ENCODE measurements around the gene KCNJ3.

Gene KCNJ3

GRCh38 chr2:154698296-154698720, at the start of gene KCNJ3:
TSS of gene KCNJ3 (plus strand) at chr2:154698695. CDS start at chr2:154698776, 81 bp downstream.
- DNase-seq: no peak

DNA sequence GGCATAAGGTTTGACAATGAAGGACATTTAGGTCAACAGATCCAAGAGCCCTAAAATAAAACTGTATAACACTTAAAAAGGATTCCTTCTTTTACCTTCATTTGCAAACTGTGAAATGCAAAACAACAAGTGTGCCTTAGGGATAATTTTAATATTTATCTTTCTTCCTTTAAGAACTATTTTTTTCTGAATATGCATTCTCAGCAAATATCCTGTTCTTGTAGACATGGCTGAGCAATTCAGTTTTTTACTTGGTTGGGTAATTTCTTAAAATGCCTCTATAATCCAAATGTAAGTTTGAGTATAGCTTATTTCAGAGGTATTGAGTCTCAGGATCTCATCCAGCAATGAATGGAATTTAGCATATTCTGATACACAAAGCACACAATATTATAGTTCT, 43.0 kb upstream of the KCNJ3 start:
- DNase-seq: no peak

DNA sequence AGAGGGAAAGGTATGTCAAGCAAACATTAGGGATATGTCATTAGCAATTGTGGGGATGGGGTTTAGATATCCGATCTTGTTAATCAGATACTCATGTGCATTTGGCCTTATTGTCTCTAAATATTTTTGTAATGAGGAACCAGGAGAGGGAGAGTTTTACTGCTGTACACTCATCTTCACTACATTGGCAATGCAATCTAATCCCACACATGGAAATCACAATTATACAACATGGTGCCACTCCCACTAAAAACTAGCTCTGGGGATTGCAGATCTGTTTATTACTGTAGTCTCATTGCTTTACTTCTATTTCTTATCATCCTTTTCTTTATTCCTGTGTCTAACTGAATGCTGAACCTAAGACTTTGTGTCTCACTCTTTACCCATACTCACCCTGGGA, 39.6 kb upstream of the KCNJ3 start:
- DNase-seq: no peak

DNA sequence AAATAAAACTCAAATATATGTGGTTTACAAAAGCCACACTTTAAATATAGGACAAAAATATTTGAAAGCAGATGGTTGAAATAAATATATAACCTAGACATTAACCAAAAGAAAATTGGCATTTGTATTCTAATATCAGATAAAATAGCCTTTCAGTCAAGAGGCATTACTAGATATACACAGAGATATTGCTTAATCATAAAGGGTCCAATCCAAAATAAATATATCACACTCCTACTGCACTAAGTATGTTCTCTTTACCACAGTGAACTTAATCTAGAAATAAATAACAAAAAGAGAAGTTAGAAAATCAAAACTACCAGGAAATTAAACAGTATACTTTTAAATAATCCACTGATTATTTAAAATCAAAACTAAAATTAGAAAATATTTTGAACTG, 34.2 kb upstream of the KCNJ3 start:
- DNase-seq: no peak

DNA sequence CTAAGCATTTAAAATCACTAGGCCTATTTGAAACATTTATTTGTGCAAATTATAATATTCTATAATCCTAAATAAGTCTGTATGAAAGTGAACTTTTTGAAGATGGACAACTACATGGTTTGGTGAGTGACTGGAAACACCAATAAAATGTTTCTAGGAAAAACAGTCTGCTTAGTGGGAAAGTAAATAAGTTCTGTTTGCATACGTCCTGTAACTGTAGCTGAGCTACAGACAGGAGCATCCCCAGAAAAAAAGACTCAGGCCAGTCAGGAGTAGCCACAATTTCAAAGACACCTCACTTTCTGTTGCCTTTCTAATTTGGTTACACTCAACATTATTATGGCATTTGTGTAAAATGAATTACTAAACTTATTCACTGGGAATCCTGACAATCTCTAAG, 28.4 kb upstream of the KCNJ3 start:
- no peak for DNase-seq

DNA sequence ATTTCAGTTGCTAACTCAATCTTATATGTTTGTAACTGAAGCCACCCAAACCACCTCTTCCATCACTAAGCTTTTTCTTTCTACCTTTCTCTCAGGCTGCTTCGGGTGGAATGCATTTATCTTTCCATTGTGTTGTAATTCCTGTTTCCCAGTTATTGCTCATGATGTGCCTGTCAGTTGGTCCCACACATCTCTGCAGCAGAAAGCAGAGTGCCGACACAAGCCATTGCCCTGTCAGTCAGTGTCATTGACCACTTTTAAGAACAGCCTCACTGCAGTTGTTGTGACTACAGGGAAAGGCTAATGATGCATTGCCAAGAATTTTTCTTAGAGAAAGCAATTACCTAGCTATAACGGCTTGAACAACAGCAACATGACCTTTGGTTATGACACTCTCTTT, 24.8 kb upstream of the KCNJ3 start:
- no peak for DNase-seq

DNA sequence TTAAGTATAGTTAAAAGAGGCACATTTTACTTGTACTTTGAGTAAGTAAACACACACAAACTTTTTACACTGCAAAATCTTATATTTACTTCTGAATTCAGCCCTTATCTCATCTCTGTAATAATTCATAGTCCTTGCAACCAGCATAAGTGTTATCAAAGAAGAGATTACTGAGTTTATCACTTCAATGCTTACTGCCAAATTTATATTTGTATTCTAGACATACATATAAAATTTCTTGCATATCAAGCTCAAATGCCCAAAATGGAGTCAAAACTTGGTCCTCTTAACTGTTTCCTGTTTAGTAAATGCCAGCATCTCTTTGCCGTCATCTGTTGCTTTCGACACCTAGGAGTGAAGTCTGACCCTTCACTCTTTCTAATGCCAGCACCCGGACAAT, 21.1 kb upstream of the KCNJ3 start:
- no peak for DNase-seq

- DNase-seq: no peak
These were observed 16.8 kb upstream of the KCNJ3 start for GRCh38 chr2:154681741-154682140.

GRCh38 chr2:154686162-154686561, 12.3 kb upstream of the KCNJ3 start:
- no peak for DNase-seq

DNA sequence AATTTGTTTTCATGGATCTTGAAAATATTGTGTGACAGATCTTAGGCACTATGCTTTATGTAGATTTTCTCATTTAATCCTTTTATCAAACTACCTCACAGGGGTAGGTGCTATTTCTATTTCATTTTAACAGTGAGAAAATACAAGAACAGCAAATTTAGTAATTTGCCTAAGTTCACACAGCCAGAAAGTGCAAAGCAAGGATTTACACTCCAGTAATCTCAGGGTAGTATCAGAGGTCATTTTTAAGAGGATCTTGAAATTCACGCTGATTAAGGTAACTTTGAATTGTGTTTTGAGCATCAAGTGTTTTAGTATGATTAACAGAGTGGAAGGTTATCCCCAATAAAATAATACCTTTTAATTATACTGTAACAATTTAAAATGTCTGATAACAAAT, 10.1 kb upstream of the KCNJ3 start:
- no peak for DNase-seq

- no peak for DNase-seq
These were observed 9.3 kb upstream of the KCNJ3 start for GRCh38 chr2:154689158-154689557.

DNA sequence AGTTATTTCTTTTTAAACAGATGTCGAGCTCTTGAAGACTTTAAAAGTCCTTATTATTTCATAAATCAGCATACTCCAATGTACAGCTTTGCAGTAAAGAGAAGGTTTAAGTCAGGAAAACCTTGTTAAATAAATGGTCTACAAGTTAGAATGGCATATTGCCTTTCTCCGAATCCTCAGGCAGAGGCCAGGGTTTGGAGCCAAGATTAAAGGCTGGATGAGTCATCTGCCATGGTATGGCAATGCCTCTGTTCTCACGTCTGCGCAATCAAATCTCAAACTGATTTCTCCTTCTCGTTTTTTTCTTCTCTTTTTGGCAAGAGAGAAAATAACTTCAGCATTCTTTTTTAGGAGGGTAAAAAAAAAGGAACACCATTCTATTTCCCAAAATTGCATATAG, 5.6 kb upstream of the KCNJ3 start:
- peak; percentile 72 for DNase-seq

- peak; percentile 26 for DNase-seq
These were observed 4.7 kb upstream of the KCNJ3 start for GRCh38 chr2:154693741-154694340.

- no peak for DNase-seq
These were observed 3.6 kb upstream of the KCNJ3 start for GRCh38 chr2:154694881-154695280.

- no peak for DNase-seq
These were observed 2.1 kb upstream of the KCNJ3 start for GRCh38 chr2:154696369-154696768.

GRCh38 chr2:154696810-154697417, 1.6 kb upstream of the KCNJ3 start:
- DNase-seq: no peak

DNA sequence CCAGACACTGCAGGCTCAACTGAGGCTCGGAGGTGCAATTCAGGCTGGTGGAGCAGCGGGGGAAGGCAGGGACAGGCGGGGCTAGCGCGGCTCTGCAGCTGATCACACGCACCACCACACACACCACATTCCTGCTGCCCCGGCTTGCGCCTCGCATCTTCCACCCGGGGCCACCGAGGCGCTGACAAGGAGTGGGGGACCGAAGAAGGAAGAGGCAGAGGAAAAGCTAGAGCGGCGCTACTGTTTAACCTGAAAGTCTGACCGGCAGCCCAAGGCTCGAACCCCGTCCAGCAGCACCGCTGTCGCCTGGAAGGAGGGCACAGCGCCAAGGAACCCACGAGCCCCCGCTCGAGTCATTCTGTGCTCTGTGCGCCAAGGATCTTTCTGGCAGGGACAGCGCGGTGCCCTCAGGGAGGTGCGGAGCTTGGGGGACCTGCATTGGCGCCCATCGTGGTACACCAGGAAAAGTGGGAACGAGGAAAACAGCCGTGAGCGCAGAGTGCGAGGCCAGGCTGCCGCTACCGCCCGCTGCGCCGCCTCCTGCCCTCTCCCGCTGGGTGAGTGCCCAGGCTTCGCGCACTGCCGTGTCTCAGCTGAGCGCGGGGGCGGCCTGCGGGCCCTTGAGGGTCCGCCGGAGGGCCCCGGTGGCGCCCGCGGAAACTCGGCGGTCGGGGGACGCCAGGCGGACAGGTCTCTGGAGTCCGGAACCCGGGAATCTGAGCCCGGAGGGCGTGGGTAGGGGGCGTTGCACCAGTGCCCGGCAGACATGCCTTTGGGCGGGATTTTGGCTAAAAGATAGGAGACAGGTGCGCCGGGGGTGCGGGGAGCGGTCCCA, 860 bp upstream of the KCNJ3 start:
- no peak for DNase-seq

DNA sequence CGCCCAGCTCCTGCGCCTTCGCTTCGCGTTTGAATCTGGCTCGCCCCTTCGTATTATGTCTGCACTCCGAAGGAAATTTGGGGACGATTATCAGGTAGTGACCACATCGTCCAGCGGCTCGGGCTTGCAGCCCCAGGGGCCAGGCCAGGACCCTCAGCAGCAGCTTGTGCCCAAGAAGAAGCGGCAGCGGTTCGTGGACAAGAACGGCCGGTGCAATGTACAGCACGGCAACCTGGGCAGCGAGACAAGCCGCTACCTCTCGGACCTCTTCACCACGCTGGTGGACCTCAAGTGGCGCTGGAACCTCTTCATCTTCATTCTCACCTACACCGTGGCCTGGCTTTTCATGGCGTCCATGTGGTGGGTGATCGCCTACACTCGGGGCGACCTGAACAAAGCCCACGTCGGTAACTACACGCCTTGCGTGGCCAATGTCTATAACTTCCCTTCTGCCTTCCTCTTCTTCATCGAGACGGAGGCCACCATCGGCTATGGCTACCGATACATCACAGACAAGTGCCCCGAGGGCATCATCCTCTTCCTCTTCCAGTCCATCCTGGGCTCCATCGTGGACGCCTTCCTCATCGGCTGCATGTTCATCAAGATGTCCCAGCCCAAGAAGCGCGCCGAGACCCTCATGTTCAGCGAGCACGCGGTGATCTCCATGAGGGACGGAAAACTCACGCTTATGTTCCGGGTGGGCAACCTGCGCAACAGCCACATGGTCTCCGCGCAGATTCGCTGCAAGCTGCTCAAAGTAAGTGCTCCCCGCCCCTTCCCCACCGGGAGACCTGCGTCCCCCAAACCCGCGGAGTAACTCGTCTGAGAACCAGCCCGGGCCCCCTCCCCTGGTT, 453 bp downstream of the KCNJ3 start:
- DNase-seq: no peak

GRCh38 chr2:154699575-154699930, 1.1 kb downstream of the KCNJ3 start:
- DNase-seq: no peak

DNA sequence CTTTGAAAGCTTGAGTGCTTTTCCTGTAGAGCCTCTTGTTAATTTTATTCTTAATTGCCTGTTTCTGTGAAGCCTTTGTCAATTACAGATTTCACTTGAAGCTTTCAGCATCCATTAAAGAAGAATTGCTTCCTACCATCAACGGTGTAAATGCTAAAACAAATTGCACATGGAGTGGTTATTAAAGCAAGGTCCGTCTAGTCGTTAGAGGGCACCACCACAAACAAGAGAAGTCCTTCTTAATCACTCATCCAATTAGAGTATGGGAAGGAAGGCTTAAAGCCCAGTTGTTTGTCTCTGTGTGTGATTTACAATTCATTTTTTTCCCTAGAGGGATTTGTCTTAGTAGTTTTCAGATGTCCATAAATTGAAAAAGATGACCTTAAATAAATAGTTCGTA, 1.6 kb downstream of the KCNJ3 start:
- no peak for DNase-seq

DNA sequence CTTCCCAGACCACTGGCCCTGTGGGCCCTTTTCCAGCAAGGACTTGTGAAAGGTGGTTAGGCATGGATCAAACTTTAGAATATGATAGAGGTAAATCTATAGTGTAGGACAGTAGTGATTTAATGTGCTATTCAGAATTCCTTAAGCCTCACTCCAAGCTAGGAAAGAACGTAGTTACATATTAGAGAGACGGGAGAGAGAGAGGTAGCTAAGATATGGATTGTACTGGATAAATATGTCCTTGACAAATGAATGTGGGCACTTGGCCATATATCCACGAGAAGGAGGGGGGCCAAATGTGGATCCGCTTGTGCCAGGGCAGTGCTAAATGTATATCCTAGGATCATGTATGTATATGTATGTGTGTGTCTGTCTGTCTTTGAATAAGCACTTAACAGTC, 6.5 kb downstream of the KCNJ3 start:
- no peak for DNase-seq

- no peak for DNase-seq
These were observed 8.2 kb downstream of the KCNJ3 start for GRCh38 chr2:154706660-154707059.

- no peak for DNase-seq
These were observed 9.6 kb downstream of the KCNJ3 start for GRCh38 chr2:154707994-154708575.
